Cardiac fibroblast (primary cell): Measurements from ENCODE around the gene TGM1.
A peak's percentile ranks its signal among the peaks of the same experiment; 100 is the strongest.

Experiments used
- DNase-seq, 2 donors: peaks; one replicate each; pipeline versions ENCODE4 v3.0.0 to v3.0.0-alpha.2; 2010; ENCODE audit warnings: low read depth in 2 of 2
- H3K4me3 ChIP-seq, 2 donors: replicated peaks in 1 of 2; 1 replicate in 1 of 2; 2 replicates in 1 of 2; pipeline ENCODE4 v1.5.1; 2011; ENCODE audit warnings: low read depth in 2 of 2, low read length in 2 of 2, mild to moderate bottlenecking in 2 of 2, moderate library complexity in 1 of 2
- CTCF ChIP-seq: IDR thresholded peaks from one replicate; pipeline ENCODE4 v1.5.1; 2011; ENCODE audit warnings: low read depth, mild to moderate bottlenecking, low read length, inconsistent platforms

The TGM1 gene

GRCh38 chr14:24254630-24255392 lies 8.2 kb downstream of the TGM1 start:
- TF ChIP-seq CTCF, result no peak
- no peak for DNase-seq

GRCh38 chr14:24253936-24254335 lies 9.0 kb downstream of the TGM1 start:
- no peak for TF ChIP-seq CTCF
- no peak for DNase-seq
- H3K4me3 ChIP-seq, result no peak overlapping the region

More at GRCh38 chr14:24254630-24255392, 8.2 kb downstream of the TGM1 start:
- H3K4me3 ChIP-seq, result no peak overlapping the region

- DNase-seq, result no peak
- H3K4me3 ChIP-seq, result no peak overlapping the region
- no peak for TF ChIP-seq CTCF
Observed at GRCh38 chr14:24252289-24253124, 10.5 kb downstream of the TGM1 start.

GRCh38 chr14:24251880-24252288 lies 11.1 kb downstream of the TGM1 start:
- peak in 1 of 2 donors; percentile 72 for DNase-seq
- peak; percentile 31 for TF ChIP-seq CTCF
- H3K4me3 ChIP-seq, result no peak overlapping the region

- no peak for DNase-seq
- no peak overlapping the region for H3K4me3 ChIP-seq
- TF ChIP-seq CTCF, result no peak
Observed at GRCh38 chr14:24250354-24250753, 12.6 kb downstream of the TGM1 start.

GRCh38 chr14:24249230-24250021 lies 13.6 kb downstream of the TGM1 start:
- H3K4me3 ChIP-seq, result no peak overlapping the region
- TF ChIP-seq CTCF, result no peak
- DNase-seq, result no peak
